NCI-H446 (cell line): ENCODE measurements around the gene CEPT1.
A peak's percentile ranks its signal among the peaks of the same experiment; 100 is the strongest.

ENCODE experiments used
- DNase-seq, 2 experiments: peaks; one replicate each; lab custom pipeline; 2025; lab: John Stamatoyannopoulos, UW

CEPT1 gene

DNA sequence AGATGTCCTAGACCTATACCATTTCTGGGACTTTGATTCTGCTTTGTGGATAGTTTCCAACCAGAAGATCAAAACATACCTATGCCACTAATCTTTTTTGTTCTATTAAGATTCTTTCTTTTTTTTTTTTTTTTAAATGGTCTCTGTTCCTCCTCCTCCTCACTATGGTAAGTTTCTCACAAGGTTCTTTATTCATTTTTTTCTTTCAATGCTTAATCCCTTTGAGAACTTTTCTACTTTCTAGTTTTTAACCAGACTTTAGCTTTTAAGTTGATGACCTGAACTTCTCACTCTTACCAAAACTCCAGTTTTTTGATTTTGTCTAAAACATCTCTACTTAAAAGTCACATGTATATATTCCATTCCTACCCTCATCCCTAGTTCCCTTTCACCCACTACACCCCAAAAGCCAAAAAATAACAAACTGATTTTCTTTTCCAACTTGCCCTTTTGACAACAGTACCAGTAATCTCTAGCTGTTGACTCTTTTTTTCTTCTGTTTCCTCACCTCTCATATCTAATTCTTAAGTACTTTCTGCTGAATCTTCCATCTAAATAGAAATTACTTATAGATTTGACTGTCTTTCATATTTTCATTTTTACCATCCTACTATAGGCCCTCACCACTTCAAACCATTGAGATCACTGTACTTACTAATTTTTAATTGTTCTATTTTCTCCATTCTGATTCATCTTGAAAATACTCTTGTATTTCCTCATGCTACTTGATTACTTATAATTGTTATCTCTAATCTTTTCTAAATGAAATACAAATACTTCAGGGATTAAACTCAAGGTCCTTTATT lies 6.1 kb downstream of the CEPT1 start:
- no peak for DNase-seq

DNA sequence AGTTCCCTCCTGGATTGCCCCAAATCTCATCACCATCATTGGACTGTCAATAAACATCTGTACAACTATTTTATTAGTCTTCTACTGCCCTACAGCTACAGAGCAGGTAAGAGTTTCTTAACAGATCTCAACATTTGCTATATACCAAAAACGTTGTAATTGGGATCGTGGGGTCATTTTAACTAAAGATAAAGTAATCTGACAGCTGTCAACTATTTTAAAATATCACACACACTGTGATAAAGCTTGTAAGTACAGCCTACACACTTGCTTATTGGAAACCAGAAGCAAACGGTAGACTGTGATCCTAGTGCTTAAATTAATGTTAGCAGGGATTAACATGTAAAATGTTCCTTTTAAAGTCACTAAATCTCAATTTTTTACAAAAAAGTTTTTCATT lies 7.9 kb downstream of the CEPT1 start:
- no peak for DNase-seq

DNA sequence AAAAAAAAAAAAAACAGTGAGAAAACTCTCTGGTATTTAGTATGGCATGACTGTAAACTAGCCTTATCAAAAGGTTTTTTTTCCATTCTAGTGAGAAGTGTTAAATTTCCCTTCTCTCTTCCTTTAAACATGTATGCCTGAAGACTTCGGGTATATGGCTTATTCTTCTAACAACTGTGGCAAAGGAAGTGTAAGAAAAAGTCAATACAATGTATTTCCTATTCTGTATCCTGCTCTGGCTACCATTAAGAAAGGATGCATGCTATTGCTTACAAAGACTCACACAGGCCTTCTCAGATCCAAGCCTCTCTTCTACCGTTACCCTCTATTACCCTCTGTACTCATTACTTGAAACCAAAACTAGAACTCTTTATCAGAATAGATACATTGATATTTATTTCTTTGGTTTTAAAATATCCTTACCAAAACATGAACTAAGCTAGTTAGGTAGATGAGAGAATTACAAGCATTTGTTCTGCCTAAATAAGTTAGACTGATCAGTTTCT lies 8.4 kb downstream of the CEPT1 start:
- DNase-seq: no peak

DNA sequence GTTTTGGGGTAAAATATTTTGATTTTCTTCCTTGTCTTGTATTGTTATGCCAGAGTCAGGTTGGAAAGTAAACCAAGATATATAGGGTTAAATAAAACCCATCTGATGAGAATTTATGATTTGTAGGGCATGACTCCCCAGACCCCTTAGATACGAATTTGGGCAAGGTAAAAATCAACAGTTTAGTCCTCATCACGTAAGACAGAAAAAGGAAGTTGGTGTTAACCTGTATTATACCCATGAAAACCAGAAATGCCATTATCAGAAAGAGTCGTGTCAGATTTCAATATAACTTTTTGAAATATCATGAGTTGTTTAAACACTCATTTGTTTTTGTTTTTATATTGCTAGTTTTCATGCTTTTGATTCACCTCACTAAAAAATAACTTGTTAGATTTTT lies 11.8 kb downstream of the CEPT1 start:
- DNase-seq: no peak

DNA sequence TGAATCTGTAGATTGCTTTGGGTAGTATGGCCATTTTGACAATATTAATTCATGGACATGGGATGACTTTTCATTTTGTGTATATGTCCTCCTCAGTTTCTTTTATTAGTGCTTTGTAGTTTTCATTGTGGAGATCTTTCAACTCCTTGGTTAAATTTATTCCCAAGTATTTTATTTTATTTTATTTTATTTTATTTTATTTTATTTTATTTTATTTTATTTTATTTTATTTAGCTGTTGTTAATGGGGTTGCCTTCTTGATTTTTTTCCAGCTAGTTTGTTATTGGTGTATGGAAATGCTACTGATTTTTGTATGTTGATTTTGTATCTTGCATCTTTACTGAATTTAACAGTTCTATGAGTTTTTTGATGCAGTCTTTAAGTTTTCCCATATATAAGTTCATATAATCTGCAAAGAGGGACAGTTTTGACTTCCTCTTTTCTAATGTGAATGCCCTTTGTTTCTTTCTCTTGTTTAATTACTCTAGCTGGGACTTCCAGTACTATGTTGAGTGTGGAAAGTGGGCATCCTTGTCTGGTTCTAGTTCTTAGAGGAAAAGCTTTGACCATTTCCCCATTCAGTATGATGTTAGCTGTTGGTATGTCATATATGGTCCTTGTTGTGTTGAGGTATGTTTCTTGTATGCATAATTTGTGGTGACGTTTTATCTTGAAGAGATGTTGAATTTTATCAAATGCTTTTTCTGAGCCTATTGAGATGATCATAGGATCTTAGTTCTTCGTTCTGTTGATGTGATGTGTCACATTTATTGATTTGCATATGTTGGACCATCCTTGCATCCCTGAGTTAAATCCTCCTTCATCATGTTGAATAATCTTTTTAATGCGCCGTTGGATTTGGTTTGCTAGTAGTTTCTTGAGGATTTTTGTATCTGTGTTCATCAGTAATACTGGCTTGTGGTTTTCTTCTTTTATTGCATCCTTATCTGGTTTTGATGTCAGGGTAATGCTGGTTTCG lies 14.3 kb downstream of the CEPT1 start:
- no peak for DNase-seq

DNA sequence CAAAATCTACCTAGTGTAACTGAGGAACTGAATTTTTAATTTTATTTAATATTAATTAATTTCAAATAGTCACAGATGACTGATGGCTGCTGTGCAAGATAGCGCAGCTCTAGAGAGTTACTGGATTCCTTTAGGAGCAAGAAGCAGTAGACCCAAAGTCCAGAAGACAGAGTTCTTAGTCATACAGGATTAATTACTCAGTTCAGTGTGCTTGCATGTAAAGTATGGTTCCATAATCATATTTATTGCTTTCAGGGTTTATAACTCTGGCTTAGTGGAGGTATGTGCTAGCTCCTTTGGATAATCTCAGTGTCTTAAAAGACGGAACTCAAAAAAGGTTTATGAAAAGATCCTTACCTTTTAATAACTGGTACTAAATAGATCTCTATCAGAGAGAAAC lies 17.4 kb downstream of the CEPT1 start:
- no peak for DNase-seq

DNA sequence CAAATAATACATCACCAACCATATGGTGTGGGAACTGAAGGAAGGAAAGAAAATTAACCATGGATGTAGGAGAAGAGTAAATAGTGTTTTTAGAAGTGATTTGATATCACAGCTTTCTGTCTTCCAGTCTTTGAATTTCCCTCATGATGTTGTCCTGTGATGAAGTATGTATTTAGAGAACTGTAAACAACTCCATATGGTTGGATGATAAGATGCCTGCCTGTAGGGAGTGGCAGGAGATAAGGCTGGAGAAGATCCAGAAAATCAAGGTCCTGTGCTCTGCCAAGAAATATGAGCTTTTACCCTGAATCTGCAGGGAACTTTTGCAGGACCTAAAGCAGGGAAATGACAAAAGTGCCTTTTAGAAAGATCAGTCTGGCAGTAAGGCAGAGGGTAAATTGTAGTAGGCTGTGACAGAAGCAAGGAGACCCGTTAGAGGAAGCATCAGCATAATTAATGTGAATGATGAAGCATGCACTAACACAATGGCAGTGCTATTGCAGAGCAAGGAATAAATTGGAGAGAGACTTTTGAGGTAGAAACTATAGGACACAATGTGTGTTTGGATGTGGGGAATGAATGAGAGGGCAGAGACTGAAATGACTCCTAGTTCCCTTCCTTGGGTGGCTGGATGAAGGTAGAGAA lies 21.9 kb downstream of the CEPT1 start:
- peak; percentile 6 to 37 for DNase-seq

DNA sequence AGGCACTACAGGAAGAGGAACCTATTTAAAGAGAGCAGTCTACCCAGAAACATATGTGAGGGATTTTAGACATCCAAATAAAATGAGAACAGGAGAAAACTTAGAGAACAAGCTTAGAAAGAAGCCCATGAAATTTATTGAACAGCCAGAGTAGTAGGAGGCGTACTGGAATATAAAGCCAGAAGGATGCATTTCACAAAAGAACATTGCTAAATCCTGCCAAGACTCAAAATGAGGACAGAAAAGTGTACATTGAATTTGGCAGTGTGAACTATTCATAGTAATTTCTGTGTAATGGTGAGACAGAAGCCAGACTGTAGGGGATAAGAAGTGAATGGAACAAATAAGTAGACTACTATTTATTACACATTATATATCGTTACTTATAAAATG lies 22.5 kb downstream of the CEPT1 start:
- peak in 1 of 2 experiments; percentile 20 for DNase-seq

DNA sequence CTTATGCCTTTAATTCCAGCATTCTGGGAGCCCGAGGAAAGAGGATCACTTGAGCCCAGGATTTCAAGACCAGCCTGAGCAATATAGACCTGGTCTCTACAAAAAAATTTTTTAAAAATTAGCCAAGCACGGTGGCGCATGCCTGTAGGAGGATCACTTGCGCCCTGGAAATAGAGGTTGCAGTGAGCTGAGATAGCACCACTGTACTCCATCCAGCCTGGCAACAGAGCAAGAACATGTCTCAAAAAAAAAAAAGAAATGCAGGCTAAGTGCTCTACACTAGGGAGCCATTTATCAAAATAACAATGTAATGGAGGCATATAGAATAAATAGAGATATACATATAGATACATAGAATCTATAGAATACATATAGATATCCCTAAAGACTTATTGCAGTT lies 23.3 kb downstream of the CEPT1 start:
- no peak for DNase-seq

DNA sequence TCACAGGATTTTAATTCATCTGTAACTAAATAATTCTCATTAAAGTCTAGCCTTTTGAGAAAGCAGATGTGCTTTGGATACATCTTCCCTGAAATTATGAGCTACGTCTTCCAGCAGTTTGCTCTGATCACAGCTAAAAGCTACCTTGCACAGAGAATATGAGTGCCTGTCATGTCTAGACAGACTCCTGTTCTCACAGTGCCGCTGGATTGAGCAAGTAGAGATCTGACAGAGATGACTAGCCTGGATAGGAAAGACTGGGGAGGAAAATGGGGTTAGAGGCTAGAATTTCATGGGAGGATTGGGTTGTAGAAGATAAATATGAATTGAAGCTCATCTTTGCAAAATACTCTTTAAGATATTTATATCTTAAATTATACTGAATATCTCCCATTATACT lies 24.1 kb downstream of the CEPT1 start:
- no peak for DNase-seq

DNA sequence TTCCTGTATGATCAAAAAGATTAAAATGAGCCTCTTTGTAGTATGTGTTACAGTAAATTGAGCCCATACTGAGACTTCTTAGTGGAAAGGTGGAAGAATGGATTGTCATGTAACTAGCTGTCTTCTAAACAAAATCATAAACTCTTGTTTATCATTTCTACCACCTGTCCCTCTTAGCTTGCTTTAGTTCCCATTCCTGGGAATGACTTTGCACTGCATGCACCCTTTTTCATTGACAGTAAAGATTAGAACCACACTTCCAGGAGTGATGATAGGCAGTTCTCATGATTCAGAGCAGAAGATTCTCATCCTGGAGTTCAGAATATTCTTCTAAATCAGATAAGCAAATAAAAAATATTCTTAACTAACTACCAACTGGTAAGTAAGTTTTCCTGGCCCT lies 32.4 kb downstream of the CEPT1 start:
- DNase-seq: no peak

DNA sequence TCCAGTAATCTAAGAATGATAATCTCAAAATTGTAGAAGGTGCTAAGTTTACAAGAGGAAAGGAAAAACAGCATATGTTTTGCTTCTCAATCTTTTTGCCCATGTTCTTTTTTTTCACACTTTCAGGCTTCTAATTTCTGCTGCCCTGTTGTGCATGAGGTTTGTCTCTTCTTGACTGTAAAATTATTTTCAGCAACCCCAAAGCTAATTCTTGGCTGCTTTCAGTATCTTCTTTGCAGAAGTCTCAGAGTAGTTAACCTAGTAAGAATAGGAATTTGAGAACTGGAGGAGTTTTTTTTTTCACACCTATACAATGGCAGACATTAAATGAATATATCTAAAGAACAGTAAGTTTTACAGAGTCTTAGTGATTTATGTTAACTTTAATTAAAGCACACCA lies 34.0 kb downstream of the CEPT1 start:
- no peak for DNase-seq

DNA sequence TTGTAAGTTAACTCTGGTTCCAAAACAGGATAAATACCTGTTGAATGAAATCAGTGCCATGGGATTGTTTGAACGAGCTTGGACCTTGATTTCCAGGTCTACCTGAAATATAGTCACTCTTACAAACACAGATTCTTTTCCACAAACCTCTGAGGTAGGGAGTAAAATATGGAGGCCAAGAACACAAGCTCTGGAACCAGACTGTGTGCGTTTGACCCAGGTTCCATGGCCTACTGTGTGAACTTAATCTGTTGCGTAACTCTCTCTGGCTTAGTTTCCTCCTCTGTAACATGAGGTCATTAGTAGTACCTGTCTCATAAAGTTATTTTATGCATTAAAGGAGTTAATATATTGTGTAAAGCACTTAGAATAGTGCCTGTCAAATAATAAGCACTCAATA lies 35.3 kb downstream of the CEPT1 start:
- no peak for DNase-seq

DNA sequence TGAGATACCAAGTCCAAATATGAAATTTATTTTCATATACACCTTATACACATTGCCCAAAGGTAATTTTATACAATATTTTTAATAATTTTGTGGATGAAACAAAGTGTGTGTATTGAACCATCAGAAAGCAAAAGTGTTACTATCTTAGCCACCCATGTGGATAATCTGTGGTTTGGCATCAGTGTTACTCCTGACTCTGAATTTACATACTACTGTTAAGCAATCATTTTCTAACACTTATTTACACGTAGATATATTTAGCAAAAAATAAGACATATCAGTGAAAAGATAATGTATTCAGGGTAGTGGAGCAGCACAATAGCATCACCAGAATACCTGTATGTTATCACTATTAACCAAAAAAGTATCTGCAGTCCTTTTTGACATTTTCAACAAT lies 36.7 kb downstream of the CEPT1 start:
- no peak for DNase-seq

DNA sequence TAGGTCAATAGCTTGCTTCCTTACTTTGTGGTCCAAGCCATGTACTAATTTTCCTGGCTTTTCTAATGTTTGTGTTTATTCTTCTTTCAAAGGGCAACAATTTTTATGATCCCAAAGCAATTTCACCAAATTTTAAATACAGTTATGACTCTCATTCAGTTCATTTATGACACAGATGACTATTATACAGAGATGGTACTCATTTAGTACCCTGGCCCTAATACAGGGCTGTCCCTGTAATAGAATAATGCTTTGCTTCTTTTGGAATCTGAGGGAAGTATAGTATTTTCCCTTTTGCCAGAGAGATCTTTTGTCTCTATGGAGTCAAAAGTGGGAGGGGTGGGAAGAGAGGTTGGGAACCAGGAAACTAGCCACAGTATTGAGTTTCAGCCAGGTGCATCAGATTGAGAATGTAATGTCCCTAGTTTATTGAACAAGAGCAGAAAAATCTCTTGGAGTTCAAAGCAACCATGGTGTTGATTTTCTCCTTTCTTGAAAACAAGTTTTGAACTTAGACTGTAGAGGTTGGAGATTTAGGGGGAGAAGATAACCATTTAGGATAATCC lies 40.0 kb downstream of the CEPT1 start:
- no peak for DNase-seq

DNA sequence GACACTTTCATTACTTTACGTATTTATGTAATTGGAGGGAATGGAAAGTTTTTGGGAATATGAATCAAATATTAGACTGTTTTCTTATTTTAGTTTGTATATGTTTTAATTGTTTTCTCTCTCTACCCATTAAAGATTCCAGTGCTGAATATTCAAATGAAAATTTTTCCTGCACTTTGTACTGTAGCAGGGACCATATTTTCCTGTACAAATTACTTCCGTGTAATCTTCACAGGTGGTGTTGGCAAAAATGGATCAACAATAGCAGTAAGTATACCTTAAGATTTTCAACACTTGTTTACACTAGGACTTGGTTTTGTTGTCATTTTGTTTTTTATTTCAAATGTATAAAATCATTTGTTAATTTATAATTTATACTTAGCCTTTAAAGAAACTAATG lies 42.0 kb downstream of the CEPT1 start:
- DNase-seq: no peak

DNA sequence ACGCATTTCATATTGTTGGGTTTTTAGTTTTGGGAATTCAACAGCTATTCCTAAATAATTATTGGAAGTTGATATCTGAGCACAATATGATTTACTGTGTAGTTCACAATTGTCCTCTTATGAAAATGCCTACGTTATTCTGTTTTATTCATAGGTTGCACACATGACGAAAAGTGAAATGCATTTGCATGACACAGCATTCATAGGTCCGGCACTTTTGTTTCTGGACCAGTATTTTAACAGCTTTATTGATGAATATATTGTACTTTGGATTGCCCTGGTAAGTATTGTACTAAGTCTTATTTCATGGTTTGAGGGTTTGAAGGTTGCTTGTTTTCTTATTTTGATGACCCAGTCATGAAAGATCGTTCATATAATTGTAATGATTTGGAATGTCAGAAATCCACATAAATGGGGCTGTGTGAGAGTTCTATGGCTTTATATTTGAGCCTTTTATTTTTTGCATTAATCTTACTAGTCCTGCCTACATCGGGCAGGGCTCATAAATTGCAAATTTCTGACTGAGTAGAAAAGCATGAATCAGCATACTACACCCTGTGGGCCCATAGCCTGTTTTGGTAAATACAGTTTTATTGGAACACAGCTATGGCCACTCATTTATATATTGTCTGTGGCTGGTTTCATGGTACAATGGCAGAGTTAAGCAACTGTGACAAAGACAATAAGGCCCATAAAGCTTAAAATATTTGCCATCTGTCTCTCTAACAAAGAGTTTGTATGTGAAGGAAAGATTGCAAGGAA lies 43.5 kb downstream of the CEPT1 start:
- DNase-seq: no peak

DNA sequence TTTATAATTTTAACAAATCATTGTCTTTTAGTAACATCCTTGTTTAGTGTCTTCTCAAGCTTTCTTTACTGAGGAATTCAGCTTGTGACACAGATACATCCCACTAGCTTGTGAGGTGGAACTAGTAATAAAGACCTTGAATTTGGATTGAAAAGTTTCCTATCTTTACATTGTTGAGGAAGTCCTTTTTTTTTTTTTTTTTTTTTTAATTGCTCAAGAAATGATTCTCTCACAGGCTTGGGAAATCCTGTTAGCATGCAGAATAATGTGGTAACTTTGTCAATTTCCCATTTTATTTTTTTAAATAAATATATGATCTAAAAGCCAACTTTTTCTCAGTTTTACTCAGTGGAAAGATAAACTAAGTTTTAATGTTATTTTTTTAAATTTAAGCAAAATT lies 44.6 kb downstream of the CEPT1 start:
- DNase-seq: no peak

DNA sequence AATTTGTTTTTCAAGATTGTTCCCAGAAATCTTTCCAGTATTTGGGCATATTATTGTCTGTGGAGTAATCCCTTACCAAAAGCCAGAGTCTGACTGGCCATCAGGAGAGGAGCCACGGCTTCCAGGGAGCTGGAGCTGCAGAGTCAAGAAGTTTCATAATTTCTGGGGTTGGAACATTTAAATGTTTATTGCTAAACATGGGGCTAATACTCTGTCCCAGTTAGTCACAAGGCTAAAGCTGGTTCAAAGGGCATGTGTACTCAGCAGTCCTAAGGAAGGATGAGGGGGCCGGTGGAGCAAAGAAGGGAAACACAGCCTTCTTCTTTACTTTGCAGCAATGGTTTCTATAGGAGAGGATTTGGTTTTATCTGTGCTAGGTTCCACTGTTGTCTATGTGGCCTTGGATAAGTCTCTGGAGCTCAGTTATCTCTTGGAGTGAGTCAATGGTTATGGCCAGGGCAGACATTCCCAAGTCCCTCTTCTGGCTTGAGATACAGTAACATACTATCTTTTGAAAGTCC lies 51.0 kb downstream of the CEPT1 start:
- DNase-seq: no peak

DNA sequence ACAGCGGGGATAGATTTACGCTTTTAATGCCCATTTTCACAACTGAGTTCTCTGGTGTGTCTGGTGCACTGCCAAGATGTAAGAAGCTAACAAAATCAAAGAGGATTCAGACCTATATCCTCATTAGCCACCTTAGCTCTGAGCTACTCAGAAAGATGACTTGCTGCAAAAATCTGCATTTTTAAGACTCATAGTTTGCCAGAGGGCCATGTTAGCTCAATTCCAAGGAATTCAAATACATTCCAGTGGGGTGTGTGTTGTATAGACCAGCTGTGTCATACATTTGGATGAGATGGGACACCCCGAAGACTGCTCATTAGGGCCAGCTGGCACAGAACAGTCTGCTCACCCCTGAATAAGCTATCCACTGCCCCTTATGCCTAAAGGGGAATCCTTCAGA lies 51.5 kb downstream of the CEPT1 start:
- no peak for DNase-seq

DNA sequence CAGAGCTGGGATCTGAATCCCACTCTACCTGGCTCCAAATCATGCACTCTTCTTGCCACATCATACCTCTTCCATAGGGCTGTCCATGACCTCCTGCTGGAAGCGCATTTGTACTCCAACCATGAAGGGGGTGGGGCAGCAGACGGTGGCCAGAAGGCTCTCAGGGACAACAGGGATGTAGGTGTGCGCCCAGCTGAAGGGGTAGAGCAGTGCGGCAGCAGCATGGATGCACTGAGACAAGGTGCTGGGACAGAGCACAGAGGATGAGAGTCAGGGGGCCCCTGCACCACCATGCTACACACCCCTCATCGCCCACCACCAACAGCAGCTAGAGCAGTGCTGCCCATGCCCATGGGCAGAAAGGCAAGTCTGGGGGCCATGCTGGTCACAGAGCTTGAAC lies 52.1 kb downstream of the CEPT1 start:
- DNase-seq: no peak
